Measurements from ENCODE around the gene TBX3. TPM values are rescaled to one million over a fixed set of nuclear protein-coding genes. Genes with fewer than 3 reads are reported as not detected.

The TBX3 gene
- total and polyA plus RNA-seq, 5 donors from 2014 or later: not detected

DNA sequence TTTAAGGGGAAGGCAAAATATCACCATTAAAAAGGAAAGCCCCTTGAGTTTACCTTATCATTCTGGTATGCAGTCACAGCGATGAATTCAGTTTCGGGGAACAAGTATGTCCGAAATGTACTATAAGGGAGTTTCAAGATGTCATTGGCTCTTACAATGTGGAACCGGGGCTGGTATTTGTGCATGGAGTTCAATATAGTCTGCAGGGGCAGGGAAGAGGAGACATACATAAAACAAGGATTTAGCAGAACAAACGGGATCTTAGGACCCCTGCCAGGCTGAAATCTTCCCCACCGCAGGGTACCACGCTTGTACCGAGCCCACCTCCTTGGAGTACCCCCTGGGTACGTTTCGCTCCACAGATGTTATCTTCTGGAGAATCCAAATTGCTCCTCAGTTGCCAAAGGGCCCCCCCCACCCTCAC lies 4.5 kb downstream of the TBX3 start:
- no peak overlapping the region for H3K4me3 ChIP-seq (ENCODE audit: low read depth, low read length)
- peaks cover 0 to 33% (median 11%) of the 10 kb centered on the region in 4 donors for H3K4me1 Mint-ChIP-seq
- no peak overlapping the region for H3K27ac ChIP-seq (ENCODE audit: insufficient read depth, low read length, poor library complexity, severe bottlenecking)
- no peak for DNase-seq
- H3K4me1 ChIP-seq (ENCODE audit: control insufficient read depth, insufficient read depth, low read length, poor library complexity, severe bottlenecking): peaks cover 17% of the 10 kb centered on the region
- H3K9me3 ChIP-seq (ENCODE audit: control insufficient read depth in 2 of 2, low read length in 2 of 2): peaks cover 0 to 5% of the 10 kb centered on the region in 2 experiments
- no peaks in the 10 kb centered on the region for H3K36me3 ChIP-seq (ENCODE audit: control insufficient read depth, insufficient read depth, low read length)
- H3K36me3 Mint-ChIP-seq: no peaks in the 10 kb centered on the region
- H3K27me3 Mint-ChIP-seq: peaks cover 82% of the 10 kb centered on the region
- H3K9me3 Mint-ChIP-seq: peaks cover 0 to 13% (median 8%) of the 10 kb centered on the region in 7 donors
- no peak for ATAC-seq (ENCODE audit: low read depth in 2 of 2)
- H3K4me3 Mint-ChIP-seq: no peak overlapping the region
- peaks cover 35% of the 10 kb centered on the region for H3K27me3 ChIP-seq (ENCODE audit: control insufficient read depth, insufficient read depth, low read length)
- H3K27ac Mint-ChIP-seq: peak overlapping the region in 1 of 3 donors; percentile 52

DNA sequence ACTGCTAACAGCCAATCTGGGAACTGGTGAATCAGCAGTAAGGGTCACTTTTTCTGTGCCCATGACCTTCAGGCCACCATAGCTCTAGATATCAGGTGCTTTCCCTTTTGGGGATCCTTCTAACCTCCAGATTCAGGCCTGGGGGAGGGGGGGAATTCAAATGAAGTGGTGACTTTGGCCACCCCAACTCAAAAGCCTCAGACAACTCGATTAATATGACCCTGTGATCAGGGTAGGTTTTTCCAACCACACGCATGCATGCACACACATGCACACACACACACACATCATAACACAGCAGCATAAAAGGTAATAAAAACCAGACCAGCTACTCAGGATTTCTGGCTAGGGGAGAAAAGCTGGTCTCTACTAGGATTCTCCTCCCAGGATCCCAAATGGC lies 5.3 kb downstream of the TBX3 start:
- peaks cover 0 to 26% (median 6%) of the 10 kb centered on the region in 4 donors for H3K4me1 Mint-ChIP-seq
- no peak overlapping the region for H3K27ac Mint-ChIP-seq
- no peak overlapping the region for H3K4me3 Mint-ChIP-seq
- Histone ChIP-seq H3K27me3 (ENCODE audit: control insufficient read depth, insufficient read depth, low read length) (peaks cover 35% of the 10 kb centered on the region), H3K4me3 (ENCODE audit: low read depth, low read length) (no peak overlapping the region), H3K9me3 (ENCODE audit: control insufficient read depth in 2 of 2, low read length in 2 of 2) (peaks cover 0 to 5% of the 10 kb centered on the region in 2 experiments), H3K4me1 (ENCODE audit: control insufficient read depth, insufficient read depth, low read length, poor library complexity, severe bottlenecking) (peaks cover 10% of the 10 kb centered on the region), H3K27ac (ENCODE audit: insufficient read depth, low read length, poor library complexity, severe bottlenecking) (no peak overlapping the region), H3K36me3 (ENCODE audit: control insufficient read depth, insufficient read depth, low read length) (no peaks in the 10 kb centered on the region)
- ATAC-seq (ENCODE audit: low read depth in 2 of 2): no peak
- H3K36me3 Mint-ChIP-seq: no peaks in the 10 kb centered on the region
- peaks cover 0 to 10% (median 6%) of the 10 kb centered on the region in 7 donors for H3K9me3 Mint-ChIP-seq
- peaks cover 77% of the 10 kb centered on the region for H3K27me3 Mint-ChIP-seq
- no peak for DNase-seq

DNA sequence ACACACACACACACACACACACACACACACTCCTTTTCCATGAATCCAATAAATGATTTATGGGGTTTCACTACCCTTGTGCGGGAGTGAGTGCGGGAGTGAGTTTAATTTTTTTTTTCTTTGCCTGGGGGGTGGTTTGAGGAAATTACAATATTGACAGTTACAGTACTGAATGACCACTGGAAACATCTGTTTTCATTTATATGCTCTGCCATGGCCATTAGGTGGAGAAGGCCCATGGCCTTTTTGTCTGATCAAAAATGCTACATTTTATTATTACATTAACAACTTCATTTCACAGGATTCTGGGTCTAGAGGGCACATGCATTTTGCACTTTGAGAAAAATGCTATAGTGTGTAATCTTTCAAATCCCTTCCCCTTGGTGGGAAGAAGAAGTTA lies 5.9 kb downstream of the TBX3 start:
- Mint-ChIP-seq H3K4me1 (peaks cover 0 to 19% (median 0%) of the 10 kb centered on the region in 4 donors), H3K36me3 (no peaks in the 10 kb centered on the region), H3K4me3 (no peak overlapping the region), H3K9me3 (peaks cover 0 to 11% (median 5%) of the 10 kb centered on the region in 7 donors), H3K27me3 (peaks cover 77% of the 10 kb centered on the region), H3K27ac (no peak overlapping the region)
- peaks cover 38% of the 10 kb centered on the region for H3K27me3 ChIP-seq (ENCODE audit: control insufficient read depth, insufficient read depth, low read length)
- H3K9me3 ChIP-seq (ENCODE audit: control insufficient read depth in 2 of 2, low read length in 2 of 2): peaks cover 0 to 5% of the 10 kb centered on the region in 2 experiments
- H3K27ac ChIP-seq (ENCODE audit: insufficient read depth, low read length, poor library complexity, severe bottlenecking): no peak overlapping the region
- H3K36me3 ChIP-seq (ENCODE audit: control insufficient read depth, insufficient read depth, low read length): no peaks in the 10 kb centered on the region
- peaks cover 3% of the 10 kb centered on the region for H3K4me1 ChIP-seq (ENCODE audit: control insufficient read depth, insufficient read depth, low read length, poor library complexity, severe bottlenecking)
- no peak overlapping the region for H3K4me3 ChIP-seq (ENCODE audit: low read depth, low read length)
- DNase-seq (no peak), ATAC-seq (ENCODE audit: low read depth in 2 of 2) (no peak)

DNA sequence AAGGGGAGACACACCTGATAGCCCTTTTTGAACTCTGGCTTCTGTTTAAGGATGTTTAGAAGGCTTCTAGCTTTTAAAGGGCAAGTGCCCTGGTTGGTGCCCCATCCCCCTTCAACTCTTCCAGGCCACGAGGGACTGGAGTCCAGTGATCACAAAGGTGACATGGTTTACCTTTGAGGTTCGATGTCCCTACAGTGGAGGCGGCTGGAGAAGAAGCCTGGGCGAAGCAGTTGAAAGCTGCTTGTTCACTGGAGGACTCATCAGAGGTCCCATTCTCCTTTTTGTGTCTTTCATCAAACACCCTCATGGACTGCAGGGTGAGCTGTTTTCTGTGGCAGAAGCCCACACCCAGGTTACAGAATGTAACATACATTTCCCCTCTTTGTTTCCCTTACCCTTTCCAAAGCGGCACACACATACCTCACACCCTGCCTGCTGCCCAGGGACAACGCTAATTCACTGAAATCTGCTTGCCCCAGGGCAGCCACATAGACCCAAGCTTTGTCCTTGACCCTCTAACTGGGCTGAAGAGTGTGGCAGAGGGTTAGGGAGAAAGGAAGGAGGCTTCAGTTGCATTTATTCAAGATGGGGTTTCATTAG lies 7.7 kb downstream of the TBX3 start:
- Histone ChIP-seq H3K27me3 (ENCODE audit: control insufficient read depth, insufficient read depth, low read length) (peaks cover 39% of the 10 kb centered on the region), H3K4me3 (ENCODE audit: low read depth, low read length) (no peak overlapping the region), H3K27ac (ENCODE audit: insufficient read depth, low read length, poor library complexity, severe bottlenecking) (no peak overlapping the region), H3K4me1 (ENCODE audit: control insufficient read depth, insufficient read depth, low read length, poor library complexity, severe bottlenecking) (no peaks in the 10 kb centered on the region), H3K9me3 (ENCODE audit: control insufficient read depth in 2 of 2, low read length in 2 of 2) (peaks cover 0 to 2% of the 10 kb centered on the region in 2 experiments), H3K36me3 (ENCODE audit: control insufficient read depth, insufficient read depth, low read length) (no peaks in the 10 kb centered on the region)
- H3K9me3 Mint-ChIP-seq: peaks cover 0 to 9% (median 5%) of the 10 kb centered on the region in 7 donors
- no peak overlapping the region for H3K4me3 Mint-ChIP-seq
- peaks cover 0 to 8% (median 0%) of the 10 kb centered on the region in 4 donors for H3K4me1 Mint-ChIP-seq
- H3K36me3 Mint-ChIP-seq: no peaks in the 10 kb centered on the region
- no peak for DNase-seq
- peaks cover 77% of the 10 kb centered on the region for H3K27me3 Mint-ChIP-seq
- no peak overlapping the region for H3K27ac Mint-ChIP-seq
- no peak for ATAC-seq (ENCODE audit: low read depth in 2 of 2)

DNA sequence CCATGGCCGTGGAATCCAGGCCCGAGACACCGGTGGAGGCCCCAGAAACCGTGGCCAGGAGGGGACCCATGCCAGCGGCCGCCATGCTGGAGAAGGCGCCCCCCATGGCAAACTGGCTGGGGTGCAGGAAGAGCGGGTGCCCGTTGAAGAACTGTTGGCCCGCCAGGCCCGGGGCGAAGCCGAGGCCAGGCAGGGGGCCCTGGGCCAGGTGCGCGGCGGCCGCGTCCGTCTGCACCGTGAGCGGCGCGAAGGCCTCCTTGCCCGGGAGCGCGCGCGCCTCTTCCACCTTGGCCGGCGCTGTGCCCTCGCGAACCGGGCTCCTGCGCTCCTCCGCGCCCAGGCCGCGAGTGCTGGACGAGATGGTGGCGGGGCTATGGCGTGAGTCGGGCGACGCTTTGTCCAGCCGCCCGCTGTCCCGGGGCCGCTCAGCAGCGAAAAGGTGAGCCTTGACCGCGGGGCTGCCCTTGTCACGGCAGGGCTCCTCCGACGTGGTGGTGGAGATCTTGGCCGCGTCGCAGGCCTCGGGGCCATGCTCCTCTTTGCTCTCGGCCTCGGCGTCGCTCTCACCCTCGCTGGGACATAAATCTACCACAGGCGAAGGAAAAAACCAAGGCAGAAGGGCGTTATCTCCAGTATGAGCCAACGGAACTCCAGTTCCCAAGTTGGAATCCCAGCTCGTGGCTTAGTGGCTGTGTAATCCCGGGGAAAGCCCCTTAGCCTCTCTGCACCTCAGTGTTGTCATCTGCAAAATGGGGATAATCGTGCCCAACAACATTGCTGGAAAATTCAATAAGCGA lies 9.5 kb downstream of the TBX3 start:
- H3K9me3 ChIP-seq (ENCODE audit: control insufficient read depth in 2 of 2, low read length in 2 of 2): no peaks in the 10 kb centered on the region
- Mint-ChIP-seq H3K27ac (no peak overlapping the region), H3K4me1 (peaks cover 0 to 4% (median 0%) of the 10 kb centered on the region in 4 donors), H3K9me3 (peaks cover 0 to 7% (median 0%) of the 10 kb centered on the region in 7 donors), H3K27me3 (peaks cover 77% of the 10 kb centered on the region), H3K36me3 (no peaks in the 10 kb centered on the region), H3K4me3 (no peak overlapping the region)
- peaks cover 33% of the 10 kb centered on the region for H3K27me3 ChIP-seq (ENCODE audit: control insufficient read depth, insufficient read depth, low read length)
- DNase-seq (no peak), ATAC-seq (ENCODE audit: low read depth in 2 of 2) (no peak)
- H3K27ac ChIP-seq (ENCODE audit: insufficient read depth, low read length, poor library complexity, severe bottlenecking): no peak overlapping the region
- no peak overlapping the region for H3K4me3 ChIP-seq (ENCODE audit: low read depth, low read length)
- H3K36me3 ChIP-seq (ENCODE audit: control insufficient read depth, insufficient read depth, low read length): no peaks in the 10 kb centered on the region
- no peaks in the 10 kb centered on the region for H3K4me1 ChIP-seq (ENCODE audit: control insufficient read depth, insufficient read depth, low read length, poor library complexity, severe bottlenecking)

DNA sequence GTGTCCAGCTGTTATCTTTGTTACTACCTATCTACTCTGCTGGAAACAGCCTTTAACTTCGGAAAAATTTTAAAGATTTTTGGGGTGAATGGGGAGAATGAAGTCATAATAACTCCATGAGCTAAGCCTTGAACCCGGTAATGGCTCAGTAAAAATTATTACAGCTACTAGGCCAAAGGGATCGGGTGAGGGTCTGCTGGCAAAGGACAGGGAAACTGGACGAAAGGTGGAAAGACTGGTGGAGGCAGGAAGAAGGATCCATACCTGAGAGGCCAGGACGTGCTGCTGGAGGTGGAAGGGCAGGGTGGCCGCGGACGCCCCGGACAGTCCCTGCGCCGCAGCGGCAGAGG lies 10.1 kb downstream of the TBX3 start:
- DNase-seq (no peak), ATAC-seq (ENCODE audit: low read depth in 2 of 2) (no peak)
- no peak overlapping the region for H3K27ac Mint-ChIP-seq
- no peaks in the 10 kb centered on the region for H3K36me3 ChIP-seq (ENCODE audit: control insufficient read depth, insufficient read depth, low read length)
- no peak overlapping the region for H3K4me3 Mint-ChIP-seq
- no peak overlapping the region for H3K27ac ChIP-seq (ENCODE audit: insufficient read depth, low read length, poor library complexity, severe bottlenecking)
- peaks cover 0 to 7% (median 0%) of the 10 kb centered on the region in 7 donors for H3K9me3 Mint-ChIP-seq
- H3K4me1 Mint-ChIP-seq: peaks cover 0 to 4% (median 0%) of the 10 kb centered on the region in 4 donors
- no peak overlapping the region for H3K4me3 ChIP-seq (ENCODE audit: low read depth, low read length)
- H3K27me3 Mint-ChIP-seq: peaks cover 74% of the 10 kb centered on the region
- peaks cover 27% of the 10 kb centered on the region for H3K27me3 ChIP-seq (ENCODE audit: control insufficient read depth, insufficient read depth, low read length)
- H3K4me1 ChIP-seq (ENCODE audit: control insufficient read depth, insufficient read depth, low read length, poor library complexity, severe bottlenecking): no peaks in the 10 kb centered on the region
- H3K9me3 ChIP-seq (ENCODE audit: control insufficient read depth in 2 of 2, low read length in 2 of 2): no peaks in the 10 kb centered on the region
- no peaks in the 10 kb centered on the region for H3K36me3 Mint-ChIP-seq

DNA sequence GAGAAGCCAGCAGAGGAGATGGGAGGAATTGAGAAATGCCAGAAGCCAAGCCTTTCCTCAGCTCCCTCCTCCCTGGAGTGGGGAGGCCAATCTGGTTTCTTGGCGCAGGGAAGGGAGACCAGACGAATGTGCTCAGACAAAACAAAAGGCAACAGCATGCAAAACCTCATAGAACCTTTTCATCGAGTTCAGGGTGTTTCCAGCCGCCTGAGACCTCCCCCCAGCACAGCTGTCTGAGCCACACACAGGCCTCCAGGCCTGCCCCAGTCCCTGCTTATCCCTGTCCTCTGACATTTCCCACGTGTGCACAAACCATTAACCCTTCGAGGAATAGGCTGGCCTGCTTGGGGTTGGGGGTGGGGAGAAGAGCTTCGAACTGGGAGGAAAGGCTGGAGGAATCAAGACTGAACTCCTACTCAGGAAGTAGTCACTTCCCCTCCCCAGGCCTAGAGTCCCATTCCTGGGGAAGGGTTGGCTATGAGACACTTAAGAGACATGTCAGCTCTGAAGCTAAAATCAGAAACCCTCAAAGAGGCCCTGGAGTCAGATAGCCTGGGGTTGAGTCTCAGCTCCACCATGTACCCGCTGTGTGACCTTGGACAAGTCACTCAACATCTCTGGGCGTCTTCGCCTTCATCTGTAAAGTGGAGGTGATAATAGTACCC lies 10.7 kb downstream of the TBX3 start:
- Histone ChIP-seq H3K4me3 (ENCODE audit: low read depth, low read length) (no peak overlapping the region), H3K9me3 (ENCODE audit: control insufficient read depth in 2 of 2, low read length in 2 of 2) (no peaks in the 10 kb centered on the region), H3K27ac (ENCODE audit: insufficient read depth, low read length, poor library complexity, severe bottlenecking) (no peak overlapping the region), H3K36me3 (ENCODE audit: control insufficient read depth, insufficient read depth, low read length) (no peaks in the 10 kb centered on the region), H3K27me3 (ENCODE audit: control insufficient read depth, insufficient read depth, low read length) (peaks cover 22% of the 10 kb centered on the region), H3K4me1 (ENCODE audit: control insufficient read depth, insufficient read depth, low read length, poor library complexity, severe bottlenecking) (no peaks in the 10 kb centered on the region)
- ATAC-seq (ENCODE audit: low read depth in 2 of 2): no peak
- Mint-ChIP-seq H3K4me1 (peaks cover 0 to 4% (median 0%) of the 10 kb centered on the region in 4 donors), H3K27me3 (peaks cover 72% of the 10 kb centered on the region), H3K4me3 (no peak overlapping the region), H3K36me3 (no peaks in the 10 kb centered on the region), H3K27ac (no peak overlapping the region), H3K9me3 (peaks cover 0 to 7% (median 0%) of the 10 kb centered on the region in 7 donors)
- no peak for DNase-seq

Data from CD4-positive, CD25-positive, alpha-beta regulatory T cell (primary cell).